Neural progenitor cell (in vitro differentiated cells): ENCODE results near the gene RHCG.

ENCODE experiments used
- EZH2 ChIP-seq: fragments of 200-600 bp; sonication (generic); IDR thresholded peaks from 2 replicates; pipeline ENCODE4 v1.6.1; 2017; ENCODE audit warnings: antibody characterized with exemption, mild to moderate bottlenecking, moderate library complexity
- EZH2phosphoT487 ChIP-seq: fragments of 200-600 bp; sonication (generic); IDR thresholded peaks from 2 replicates; pipeline ENCODE4 v1.6.1; 2017; ENCODE audit warnings: antibody characterized with exemption
- TF ChIP-seq, protein P1 (sequence below): fragments of 200-600 bp; sonication (generic); IDR thresholded peaks from 2 replicates; pipeline ENCODE4 v1.5.1; 2017; ENCODE audit warnings: antibody characterized with exemption, mild to moderate bottlenecking

DNA sequence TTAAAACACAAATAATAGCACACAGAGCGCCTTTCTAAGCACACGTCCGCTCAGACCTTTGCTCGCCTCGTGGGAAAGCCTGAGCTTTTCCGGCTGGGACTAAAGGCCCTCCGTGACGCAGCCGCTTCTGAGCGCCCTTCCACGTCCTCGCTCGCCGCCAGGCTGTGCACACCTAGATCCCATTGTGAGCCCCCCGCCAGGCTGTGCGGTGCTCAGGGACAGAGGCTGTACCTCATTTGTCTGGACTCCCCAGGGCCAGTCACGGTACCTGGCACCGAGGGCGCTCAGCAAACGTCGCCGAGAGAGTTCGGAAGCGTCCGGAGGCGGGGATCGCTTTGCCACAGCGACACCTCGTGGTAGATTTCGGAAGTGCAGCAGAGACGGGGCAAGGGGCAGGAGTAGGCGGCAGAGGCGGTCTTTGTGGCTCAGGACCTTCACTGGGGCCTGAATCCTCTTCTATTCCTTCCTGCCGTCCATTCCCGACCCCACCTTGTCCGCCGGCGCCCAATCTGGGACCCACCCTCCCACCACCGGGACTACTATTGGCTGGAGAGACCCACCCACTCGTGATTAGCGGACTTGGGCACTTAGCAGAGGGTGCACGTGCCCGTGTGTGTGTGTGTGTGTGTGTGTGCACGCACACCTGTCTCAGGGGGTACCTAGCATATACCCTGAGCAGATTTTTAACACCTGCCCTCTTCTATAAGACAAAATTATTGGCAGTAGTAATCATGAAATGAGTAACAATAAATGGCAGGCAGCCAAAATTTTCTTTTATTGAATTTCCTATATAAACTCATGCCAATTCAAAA, 65.6 kb downstream of the RHCG start:
- TF ChIP-seq, protein P1, sequence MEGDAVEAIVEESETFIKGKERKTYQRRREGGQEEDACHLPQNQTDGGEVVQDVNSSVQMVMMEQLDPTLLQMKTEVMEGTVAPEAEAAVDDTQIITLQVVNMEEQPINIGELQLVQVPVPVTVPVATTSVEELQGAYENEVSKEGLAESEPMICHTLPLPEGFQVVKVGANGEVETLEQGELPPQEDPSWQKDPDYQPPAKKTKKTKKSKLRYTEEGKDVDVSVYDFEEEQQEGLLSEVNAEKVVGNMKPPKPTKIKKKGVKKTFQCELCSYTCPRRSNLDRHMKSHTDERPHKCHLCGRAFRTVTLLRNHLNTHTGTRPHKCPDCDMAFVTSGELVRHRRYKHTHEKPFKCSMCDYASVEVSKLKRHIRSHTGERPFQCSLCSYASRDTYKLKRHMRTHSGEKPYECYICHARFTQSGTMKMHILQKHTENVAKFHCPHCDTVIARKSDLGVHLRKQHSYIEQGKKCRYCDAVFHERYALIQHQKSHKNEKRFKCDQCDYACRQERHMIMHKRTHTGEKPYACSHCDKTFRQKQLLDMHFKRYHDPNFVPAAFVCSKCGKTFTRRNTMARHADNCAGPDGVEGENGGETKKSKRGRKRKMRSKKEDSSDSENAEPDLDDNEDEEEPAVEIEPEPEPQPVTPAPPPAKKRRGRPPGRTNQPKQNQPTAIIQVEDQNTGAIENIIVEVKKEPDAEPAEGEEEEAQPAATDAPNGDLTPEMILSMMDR: peak; percentile 93
- TF ChIP-seq EZH2: peak; percentile 81
- peak; percentile 63 for TF ChIP-seq EZH2phosphoT487
